ENCODE measurements around the gene ZNF217.

ZNF217 gene

GRCh38 chr20:53571555-53572286, 21.9 kb downstream of the ZNF217 start:
- DNase-seq (ENCODE audit: low spot score) (no peak), ATAC-seq (ENCODE audit: low read depth) (no peak)
- Histone ChIP-seq H3K36me3 (ENCODE audit: low read depth) (peaks cover 100% of the 10 kb centered on the region), H3K4me1 (ENCODE audit: insufficient read depth, poor library complexity, severe bottlenecking) (no peaks in the 10 kb centered on the region), H3K27me3 (ENCODE audit: insufficient read depth, poor library complexity, severe bottlenecking) (no peaks in the 10 kb centered on the region), H3K4me3 (ENCODE audit: severe bottlenecking) (no peak overlapping the region), H3K9me3 (ENCODE audit: severe bottlenecking) (no peaks in the 10 kb centered on the region), H3K27ac (ENCODE audit: poor library complexity, severe bottlenecking) (no peak overlapping the region)
- TF ChIP-seq, protein P1, sequence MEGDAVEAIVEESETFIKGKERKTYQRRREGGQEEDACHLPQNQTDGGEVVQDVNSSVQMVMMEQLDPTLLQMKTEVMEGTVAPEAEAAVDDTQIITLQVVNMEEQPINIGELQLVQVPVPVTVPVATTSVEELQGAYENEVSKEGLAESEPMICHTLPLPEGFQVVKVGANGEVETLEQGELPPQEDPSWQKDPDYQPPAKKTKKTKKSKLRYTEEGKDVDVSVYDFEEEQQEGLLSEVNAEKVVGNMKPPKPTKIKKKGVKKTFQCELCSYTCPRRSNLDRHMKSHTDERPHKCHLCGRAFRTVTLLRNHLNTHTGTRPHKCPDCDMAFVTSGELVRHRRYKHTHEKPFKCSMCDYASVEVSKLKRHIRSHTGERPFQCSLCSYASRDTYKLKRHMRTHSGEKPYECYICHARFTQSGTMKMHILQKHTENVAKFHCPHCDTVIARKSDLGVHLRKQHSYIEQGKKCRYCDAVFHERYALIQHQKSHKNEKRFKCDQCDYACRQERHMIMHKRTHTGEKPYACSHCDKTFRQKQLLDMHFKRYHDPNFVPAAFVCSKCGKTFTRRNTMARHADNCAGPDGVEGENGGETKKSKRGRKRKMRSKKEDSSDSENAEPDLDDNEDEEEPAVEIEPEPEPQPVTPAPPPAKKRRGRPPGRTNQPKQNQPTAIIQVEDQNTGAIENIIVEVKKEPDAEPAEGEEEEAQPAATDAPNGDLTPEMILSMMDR (IDR thresholded peaks at IDR 0.05; ENCODE audit: poor library complexity, severe bottlenecking): no peak

- Histone ChIP-seq H3K4me1 (ENCODE audit: insufficient read depth, poor library complexity, severe bottlenecking) (no peaks in the 10 kb centered on the region), H3K27ac (ENCODE audit: poor library complexity, severe bottlenecking) (no peak overlapping the region), H3K27me3 (ENCODE audit: insufficient read depth, poor library complexity, severe bottlenecking) (no peaks in the 10 kb centered on the region), H3K9me3 (ENCODE audit: severe bottlenecking) (no peaks in the 10 kb centered on the region), H3K4me3 (ENCODE audit: severe bottlenecking) (no peak overlapping the region), H3K36me3 (ENCODE audit: low read depth) (peaks cover 100% of the 10 kb centered on the region)
- ATAC-seq (ENCODE audit: low read depth) (peak; percentile 24; the same call in 1 of the 3 replicates), DNase-seq (ENCODE audit: low spot score) (no peak)
- TF ChIP-seq, protein P1 (IDR thresholded peaks at IDR 0.05; ENCODE audit: poor library complexity, severe bottlenecking): no peak
These were observed 23.0 kb downstream of the ZNF217 start for GRCh38 chr20:53570446-53571276.

DNA sequence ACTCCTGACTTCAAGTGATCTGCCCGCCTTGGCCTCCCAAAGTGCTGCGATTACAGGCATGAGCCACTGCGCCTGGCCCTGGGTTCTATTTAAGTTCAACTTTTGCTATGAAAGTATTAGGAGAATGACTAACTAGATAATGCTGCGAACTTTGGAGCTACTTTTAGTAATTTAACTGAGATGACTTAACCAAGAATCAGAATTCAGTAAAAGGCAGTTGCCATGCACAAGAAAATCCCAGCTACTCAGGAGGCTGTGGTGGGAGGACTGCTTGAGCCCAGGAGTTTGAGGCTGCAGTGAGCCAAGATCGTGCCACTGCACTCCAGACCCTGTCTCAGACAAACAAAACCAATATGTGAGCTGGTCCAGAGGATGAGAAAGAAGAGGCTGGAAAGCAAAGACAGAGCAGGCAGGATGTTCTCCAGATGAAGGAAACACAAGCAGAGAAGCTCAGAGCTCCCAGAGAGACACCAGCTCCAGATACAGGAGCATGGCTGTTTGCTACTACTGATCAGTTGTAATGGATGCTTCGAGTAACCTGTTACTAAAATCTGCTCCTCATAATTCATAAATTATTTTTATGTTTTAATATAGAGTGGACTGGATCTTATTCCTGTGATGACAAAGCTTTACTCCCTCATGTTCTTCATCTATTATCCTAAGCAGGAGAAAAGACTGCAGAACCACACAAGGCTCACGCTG, 23.9 kb downstream of the ZNF217 start:
- TF ChIP-seq, protein P1 (IDR thresholded peaks at IDR 0.05; ENCODE audit: poor library complexity, severe bottlenecking): no peak
- peaks cover 100% of the 10 kb centered on the region for H3K36me3 ChIP-seq (ENCODE audit: low read depth)
- no peaks in the 10 kb centered on the region for H3K27me3 ChIP-seq (ENCODE audit: insufficient read depth, poor library complexity, severe bottlenecking)
- no peaks in the 10 kb centered on the region for H3K9me3 ChIP-seq (ENCODE audit: severe bottlenecking)
- DNase-seq (ENCODE audit: low spot score): no peak
- ATAC-seq (ENCODE audit: low read depth): no peak
- no peak overlapping the region for H3K27ac ChIP-seq (ENCODE audit: poor library complexity, severe bottlenecking)
- no peak overlapping the region for H3K4me3 ChIP-seq (ENCODE audit: severe bottlenecking)
- no peaks in the 10 kb centered on the region for H3K4me1 ChIP-seq (ENCODE audit: insufficient read depth, poor library complexity, severe bottlenecking)

- Histone ChIP-seq H3K4me3 (ENCODE audit: severe bottlenecking) (no peak overlapping the region), H3K9me3 (ENCODE audit: severe bottlenecking) (no peaks in the 10 kb centered on the region), H3K27ac (ENCODE audit: poor library complexity, severe bottlenecking) (no peak overlapping the region), H3K27me3 (ENCODE audit: insufficient read depth, poor library complexity, severe bottlenecking) (no peaks in the 10 kb centered on the region), H3K36me3 (ENCODE audit: low read depth) (peaks cover 100% of the 10 kb centered on the region), H3K4me1 (ENCODE audit: insufficient read depth, poor library complexity, severe bottlenecking) (no peaks in the 10 kb centered on the region)
- TF ChIP-seq, protein P1 (IDR thresholded peaks at IDR 0.05; ENCODE audit: poor library complexity, severe bottlenecking): no peak
- ATAC-seq (ENCODE audit: low read depth) (no peak), DNase-seq (ENCODE audit: low spot score) (no peak)
These were observed 24.6 kb downstream of the ZNF217 start for GRCh38 chr20:53569005-53569404.

All from RWPE2 (cell line).